H4 (cell line): ENCODE data around the gene RAB40B. TPM values are rescaled to one million over a fixed set of nuclear protein-coding genes. Genes with fewer than 3 reads are reported as not detected.
"Not testable (repeated sequence)": the region's sequence is repeated elsewhere in the genome, so short reads cannot be mapped to it uniquely, and the experiment has no call there.

Source experiments
- DNase-seq: peaks from one replicate; pipeline ENCODE4 v3.0.0-alpha.2; 2015; ENCODE audit warnings: low spot score
- total RNA-seq: library from RNA; depleted of rRNA; stranded (reverse); fragments of >200 nt; shearing (Covaris generic); gene quantifications from 2 replicates; pipeline ENCODE4 v1.2.3, GENCODE V29; 2014; rRNA removed

RAB40B gene
- 6.3 and 6.8 TPM in 2 replicates for total RNA-seq

- DNase-seq = peak; percentile 98
These were observed at the start of gene RAB40B for GRCh38 chr17:82698065-82698973. Gene RAB40B (minus strand): TSS chr17:82698698. CDS start chr17:82698596, 102 bp downstream.

- no peak for DNase-seq
These were observed 47.0 kb upstream of the RAB40B start for GRCh38 chr17:82745524-82745923.

GRCh38 chr17:82744736-82745135, 46.2 kb upstream of the RAB40B start:
- not testable (repeated sequence) for DNase-seq

- no peak for DNase-seq
These were observed 45.1 kb upstream of the RAB40B start for GRCh38 chr17:82743344-82744219.

GRCh38 chr17:82740906-82741759, 42.6 kb upstream of the RAB40B start:
- no peak for DNase-seq

DNA sequence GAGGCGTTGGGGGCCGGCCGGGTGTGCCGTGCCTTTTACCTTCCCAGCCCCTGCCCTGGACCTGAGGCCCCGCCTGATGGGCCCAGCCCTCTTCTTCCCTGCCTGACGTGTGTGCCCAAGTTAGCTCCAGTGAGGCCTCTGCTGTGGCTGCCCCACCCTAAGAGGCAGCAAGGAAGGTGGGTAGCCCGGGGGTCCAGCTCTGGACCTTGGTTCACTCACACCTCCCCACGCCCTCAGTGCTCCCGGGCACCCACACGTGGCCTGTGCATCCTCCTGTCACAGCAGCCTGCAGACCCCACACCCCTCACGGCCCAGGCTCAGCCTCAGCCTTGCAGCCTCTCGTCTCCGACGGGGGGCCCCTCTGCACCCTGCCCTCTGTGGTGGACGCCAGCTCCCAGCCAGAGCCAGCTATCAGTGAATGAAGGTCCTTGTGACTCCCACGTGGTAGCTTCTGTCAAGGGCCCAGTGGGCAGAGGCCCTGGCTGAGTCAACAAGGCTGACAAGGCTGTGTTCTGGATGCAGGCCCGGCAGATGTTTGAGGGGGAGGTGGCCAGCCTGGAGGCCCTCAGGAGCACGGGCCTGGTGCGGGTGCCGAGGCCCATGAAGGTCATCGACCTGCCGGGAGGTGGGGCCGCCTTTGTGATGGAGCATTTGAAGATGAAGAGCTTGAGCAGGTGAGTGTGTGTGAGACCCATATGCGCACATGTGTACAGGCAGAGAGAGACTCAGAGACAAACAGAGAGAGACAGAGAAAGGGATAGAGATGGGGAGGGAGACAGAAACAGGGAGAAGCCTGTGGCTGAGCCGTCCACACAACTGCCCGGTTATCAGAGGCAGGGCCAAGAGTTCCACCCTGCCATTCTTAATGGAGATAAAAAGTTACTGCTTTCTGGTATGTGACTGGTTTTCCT, 39.7 kb upstream of the RAB40B start:
- no peak for DNase-seq

- DNase-seq = no peak
These were observed 38.1 kb upstream of the RAB40B start for GRCh38 chr17:82736511-82737185.

DNA sequence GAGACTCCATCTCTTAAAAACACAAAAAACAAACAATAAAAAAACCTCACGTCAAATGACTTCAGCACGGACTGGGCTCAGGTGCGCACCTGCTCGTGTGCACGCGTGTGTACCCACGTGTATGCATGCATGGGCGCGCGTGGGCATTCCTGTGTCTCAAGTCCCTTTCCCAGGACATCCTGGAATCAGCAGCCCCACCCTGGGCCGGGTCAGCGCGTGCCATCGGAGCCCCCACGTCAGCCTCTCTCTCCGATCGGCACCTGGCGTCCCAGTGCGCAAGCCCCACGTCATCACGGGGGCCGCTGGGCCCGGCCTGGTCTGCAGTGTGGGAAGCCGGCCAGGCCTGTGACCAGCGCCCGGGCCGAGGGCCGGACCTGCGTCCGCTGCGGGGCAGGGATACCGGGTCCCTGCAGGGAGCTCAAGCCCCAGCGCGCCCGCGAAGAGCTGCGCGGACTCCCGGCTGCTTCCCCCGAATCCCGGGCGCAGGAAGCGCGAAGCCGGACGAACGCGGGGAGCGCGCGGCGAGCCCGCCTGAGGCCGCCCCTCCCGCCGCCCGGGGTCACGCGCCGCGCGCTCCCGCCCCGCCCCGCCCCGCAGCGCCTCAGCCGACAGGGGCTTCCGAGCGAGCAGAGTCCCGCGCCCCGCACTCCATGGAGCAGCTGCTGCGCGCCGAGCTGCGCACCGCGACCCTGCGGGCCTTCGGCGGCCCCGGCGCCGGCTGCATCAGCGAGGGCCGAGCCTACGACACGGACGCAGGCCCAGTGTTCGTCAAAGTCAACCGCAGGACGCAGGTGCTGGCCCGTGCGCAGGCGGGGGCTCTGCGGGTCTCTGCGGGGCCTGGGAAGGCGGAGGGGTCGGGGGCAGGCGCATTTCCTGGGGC, 36.7 kb upstream of the RAB40B start, which contains the start of gene FN3K:
Gene FN3K (plus strand): TSS at position 629 of the 880 bp plus-strand sequence. CDS start 22 bp downstream, at position 651.
- DNase-seq = no peak

DNA sequence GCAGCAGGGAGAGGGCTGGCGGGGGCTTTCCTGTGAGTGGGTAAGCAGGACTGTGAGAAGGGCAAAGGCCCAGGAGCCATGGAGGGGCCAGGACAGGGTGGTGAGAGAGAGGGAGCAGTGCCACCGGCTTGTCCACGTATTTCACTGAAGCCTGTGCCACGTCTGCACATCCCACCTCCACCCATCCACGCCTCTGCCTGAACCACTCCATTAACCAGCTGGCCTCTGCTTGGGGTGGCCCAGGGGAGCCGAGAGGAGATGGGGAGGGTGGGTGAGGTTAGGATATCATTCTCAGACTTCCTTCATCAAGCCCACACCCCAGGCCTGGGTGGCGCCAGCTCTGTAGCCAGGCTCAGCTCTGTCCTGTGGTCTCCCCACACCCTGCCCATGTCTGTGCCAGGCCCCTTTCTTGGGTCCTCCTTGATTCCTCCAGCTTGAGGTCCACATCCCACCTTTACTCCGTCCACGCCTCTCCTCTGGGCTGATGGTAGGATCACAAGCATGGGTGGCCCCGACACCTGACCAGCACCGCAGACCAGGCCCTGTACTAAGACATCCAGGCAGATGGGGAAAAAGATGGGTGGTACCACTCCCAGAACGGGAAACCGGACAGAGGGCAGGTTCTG, 33.7 kb upstream of the RAB40B start:
- no peak for DNase-seq

- no peak for DNase-seq
These were observed 31.2 kb upstream of the RAB40B start for GRCh38 chr17:82729479-82730260.

DNA sequence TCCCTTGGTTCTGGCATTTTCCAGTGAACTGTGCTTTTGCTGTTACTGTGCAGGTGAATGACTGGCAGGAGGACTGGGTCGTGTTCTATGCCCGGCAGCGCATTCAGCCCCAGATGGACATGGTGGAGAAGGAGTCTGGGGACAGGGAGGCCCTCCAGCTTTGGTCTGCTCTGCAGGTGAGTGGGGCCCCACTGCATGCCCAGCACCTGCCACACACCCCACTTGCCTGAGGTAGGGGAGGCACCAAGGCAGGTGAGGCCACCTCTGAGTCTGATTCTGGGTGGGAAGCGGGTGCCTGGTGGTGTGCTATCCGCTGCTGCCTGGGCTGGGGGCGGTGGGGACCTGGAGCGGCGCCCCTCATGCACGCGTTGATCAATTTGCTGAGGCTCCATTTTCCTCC, 27.9 kb upstream of the RAB40B start:
- no peak for DNase-seq

DNA sequence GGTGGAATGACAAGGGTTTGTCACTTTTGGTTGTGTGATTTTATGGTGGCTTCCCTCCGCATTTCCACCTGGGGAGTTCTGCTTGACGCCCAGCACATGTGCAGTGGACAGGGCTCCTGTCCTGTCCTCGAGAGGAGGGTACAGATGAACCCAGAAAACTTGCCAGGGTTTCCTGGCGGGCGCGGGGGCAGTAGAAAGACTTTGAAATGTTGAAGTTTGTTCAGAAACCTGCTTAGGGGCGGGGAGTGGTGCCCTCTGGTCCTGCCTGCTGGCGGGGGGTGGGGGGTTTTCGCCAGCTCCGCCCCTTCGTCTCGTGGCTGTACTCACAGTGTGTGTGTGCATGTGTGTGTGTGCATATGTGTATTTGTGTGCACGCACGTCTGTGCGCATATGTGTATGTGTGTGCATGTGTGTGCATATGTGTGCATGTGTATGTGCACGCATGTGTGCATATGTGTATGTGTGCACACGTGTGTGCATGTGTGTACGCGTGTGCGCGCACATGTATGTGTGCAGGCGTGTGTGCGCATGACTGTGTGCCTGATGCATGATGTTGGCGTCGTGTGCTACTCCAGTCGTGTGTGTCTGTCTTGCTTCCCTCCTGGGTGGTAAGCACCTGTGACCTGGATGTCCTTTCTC, 24.8 kb upstream of the RAB40B start:
- DNase-seq = no peak

GRCh38 chr17:82722341-82723013, 24.0 kb upstream of the RAB40B start:
- no peak for DNase-seq

GRCh38 chr17:82720204-82720603, 21.7 kb upstream of the RAB40B start:
- no peak for DNase-seq

- no peak for DNase-seq
These were observed 20.6 kb upstream of the RAB40B start for GRCh38 chr17:82718986-82719685.
